ENCODE data around the gene GCH1.

Gene GCH1

DNA sequence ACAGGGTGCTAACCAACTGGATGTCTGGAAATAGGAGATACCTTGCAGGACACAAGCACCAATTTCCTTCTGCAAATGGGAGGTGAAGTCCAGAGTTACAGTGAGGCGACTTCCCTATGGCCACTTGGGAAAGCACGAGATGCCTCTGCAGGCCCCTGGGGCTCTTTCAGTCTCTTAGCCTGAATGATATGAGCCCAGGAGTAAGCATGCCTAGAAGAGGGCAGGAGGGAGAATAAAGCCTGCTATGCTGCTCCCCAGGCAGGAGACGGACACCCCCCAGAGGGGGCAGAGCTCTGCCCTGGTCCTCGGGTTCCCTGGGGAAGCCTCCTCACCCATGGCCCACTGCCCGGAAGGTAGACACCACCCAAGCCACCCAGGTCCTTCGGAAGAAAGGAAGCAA is 105.1 kb downstream of the GCH1 start:
- DNase-seq (ENCODE audit: low read depth) = no peak

DNA sequence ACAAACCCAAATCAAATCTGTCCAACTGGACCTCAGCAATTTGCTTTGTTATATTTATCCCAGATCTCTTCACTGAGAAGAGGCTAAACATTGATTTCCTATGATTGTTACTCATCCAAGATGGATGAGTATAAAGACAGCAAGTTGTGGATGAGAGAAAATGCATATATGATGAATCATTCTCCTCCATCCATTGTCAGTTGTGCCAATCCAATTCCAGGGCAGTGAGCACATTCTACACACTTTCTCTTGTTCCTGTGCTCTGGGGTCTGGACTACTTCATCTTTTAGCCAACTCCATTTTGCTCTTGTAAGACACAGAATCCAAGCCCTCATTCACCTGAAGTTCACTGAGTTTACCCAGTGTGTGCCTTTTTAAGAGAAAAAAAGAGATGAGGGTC is 105.7 kb downstream of the GCH1 start:
- no peak for DNase-seq (ENCODE audit: low read depth)

GRCh38 chr14:54794796-54795195 is 107.8 kb downstream of the GCH1 start:
- no peak for DNase-seq (ENCODE audit: low read depth)

DNA sequence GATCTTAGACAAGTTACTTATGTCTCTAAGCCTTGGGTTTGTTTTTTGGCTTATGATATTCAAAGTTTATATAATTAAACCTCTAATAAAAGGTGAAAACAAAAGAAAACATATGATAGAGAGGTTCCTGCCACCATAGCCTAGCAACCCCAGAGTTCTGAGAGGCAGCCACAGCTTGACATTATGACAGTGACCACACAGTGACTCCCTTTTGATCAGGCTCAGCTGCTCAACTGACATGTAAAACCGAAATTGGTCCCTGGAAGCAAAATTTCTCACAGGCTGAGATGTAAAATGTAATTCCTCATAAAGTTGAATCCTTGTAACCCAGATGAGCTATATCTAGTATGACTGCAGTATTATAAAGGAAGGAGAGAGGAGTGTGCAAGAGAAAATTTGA is 108.5 kb downstream of the GCH1 start:
- DNase-seq (ENCODE audit: low read depth) = no peak

- no peak for DNase-seq (ENCODE audit: low read depth)
Observed at GRCh38 chr14:54792288-54792687, 110.3 kb downstream of the GCH1 start.
